ENCODE data around the gene ZNF709.
"Not testable (repeated sequence)": the region's sequence is repeated elsewhere in the genome, so short reads cannot be mapped to it uniquely, and the experiment has no call there.

Gene ZNF709

DNA sequence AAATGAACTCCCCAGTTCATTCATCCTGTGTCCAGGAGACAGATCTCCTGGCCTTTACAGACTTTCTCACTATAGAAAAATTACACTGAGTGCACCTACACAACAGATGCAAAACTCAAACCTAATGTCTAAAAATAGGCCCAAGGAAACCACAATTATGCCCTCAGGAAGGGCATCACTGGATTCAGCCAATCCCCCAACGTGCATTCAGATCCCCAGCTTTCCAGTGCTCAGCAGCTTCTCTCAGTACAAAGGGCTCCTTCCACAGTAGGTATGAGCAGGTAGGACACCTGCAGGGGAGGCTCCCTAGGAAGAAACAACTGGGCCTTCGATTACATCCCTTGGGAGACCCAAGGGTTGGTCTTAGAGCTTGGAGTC, 2.1 kb downstream of the ZNF709 start:
- no peak overlapping the region for H3K4me3 ChIP-seq (ENCODE audit: low read depth, low read length)
- no peak overlapping the region for H3K27ac ChIP-seq
- no peaks in the 10 kb centered on the region for H3K27me3 ChIP-seq (ENCODE audit: control insufficient read depth, insufficient read depth, low read length)
- no peak overlapping the region for H3K4me2 ChIP-seq (ENCODE audit: low read length)
- no peaks in the 10 kb centered on the region for H3K36me3 ChIP-seq (ENCODE audit: control insufficient read depth, insufficient read depth, low read length)
- H3K79me2 ChIP-seq: peaks cover 25% of the 10 kb centered on the region
- H3K9ac ChIP-seq: no peak overlapping the region
- TF ChIP-seq, protein P1, sequence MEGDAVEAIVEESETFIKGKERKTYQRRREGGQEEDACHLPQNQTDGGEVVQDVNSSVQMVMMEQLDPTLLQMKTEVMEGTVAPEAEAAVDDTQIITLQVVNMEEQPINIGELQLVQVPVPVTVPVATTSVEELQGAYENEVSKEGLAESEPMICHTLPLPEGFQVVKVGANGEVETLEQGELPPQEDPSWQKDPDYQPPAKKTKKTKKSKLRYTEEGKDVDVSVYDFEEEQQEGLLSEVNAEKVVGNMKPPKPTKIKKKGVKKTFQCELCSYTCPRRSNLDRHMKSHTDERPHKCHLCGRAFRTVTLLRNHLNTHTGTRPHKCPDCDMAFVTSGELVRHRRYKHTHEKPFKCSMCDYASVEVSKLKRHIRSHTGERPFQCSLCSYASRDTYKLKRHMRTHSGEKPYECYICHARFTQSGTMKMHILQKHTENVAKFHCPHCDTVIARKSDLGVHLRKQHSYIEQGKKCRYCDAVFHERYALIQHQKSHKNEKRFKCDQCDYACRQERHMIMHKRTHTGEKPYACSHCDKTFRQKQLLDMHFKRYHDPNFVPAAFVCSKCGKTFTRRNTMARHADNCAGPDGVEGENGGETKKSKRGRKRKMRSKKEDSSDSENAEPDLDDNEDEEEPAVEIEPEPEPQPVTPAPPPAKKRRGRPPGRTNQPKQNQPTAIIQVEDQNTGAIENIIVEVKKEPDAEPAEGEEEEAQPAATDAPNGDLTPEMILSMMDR (IDR thresholded peaks at IDR 0.05): no peak
- no peaks in the 10 kb centered on the region for H3K9me3 ChIP-seq (ENCODE audit: control insufficient read depth, low read length)
- H3K4me1 ChIP-seq: peaks cover 16% of the 10 kb centered on the region
- no peak overlapping the region for H2AFZ ChIP-seq

DNA sequence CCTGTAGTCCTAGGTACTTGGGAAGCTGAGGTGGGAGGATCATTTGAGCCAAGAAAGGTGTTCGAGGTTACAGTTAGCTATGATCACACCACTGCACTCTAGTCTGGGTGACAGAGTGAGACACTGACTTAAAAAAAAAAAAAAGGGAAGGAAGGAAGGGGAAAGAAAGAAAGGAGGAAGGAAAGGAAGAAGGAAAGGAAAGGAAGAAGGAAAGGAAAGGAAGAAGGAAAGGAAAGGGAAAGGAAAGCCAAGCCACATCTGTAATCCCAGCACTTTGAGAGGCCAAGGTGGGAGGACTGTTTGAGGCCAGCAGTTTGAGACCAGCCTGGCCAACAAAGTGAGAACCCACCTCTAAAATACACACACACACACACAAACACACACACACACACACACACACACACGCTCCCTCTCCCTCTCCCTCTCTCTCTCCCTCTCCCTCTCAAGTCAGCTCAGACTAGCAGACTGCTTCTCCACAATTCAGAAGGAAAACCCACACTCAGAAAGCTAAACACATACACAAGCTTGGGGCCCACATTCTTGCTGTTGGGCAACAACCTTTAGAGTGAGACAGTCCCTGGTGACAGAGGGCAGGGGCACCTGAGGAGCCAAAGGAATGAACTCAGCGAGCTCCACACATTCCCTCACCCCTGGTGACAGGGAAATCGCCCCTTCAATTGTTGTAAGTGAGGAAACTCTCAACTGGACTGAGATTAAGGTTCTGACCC, 2.7 kb downstream of the ZNF709 start:
- Histone ChIP-seq H2AFZ (no peak overlapping the region), H3K4me3 (ENCODE audit: low read depth, low read length) (no peak overlapping the region), H3K27me3 (ENCODE audit: control insufficient read depth, insufficient read depth, low read length) (no peaks in the 10 kb centered on the region), H3K79me2 (peaks cover 25% of the 10 kb centered on the region), H3K9me3 (ENCODE audit: control insufficient read depth, low read length) (no peaks in the 10 kb centered on the region), H3K9ac (no peak overlapping the region), H3K4me1 (peaks cover 16% of the 10 kb centered on the region), H3K4me2 (ENCODE audit: low read length) (no peak overlapping the region), H3K27ac (no peak overlapping the region), H3K36me3 (ENCODE audit: control insufficient read depth, insufficient read depth, low read length) (no peaks in the 10 kb centered on the region)
- TF ChIP-seq, protein P1 (IDR thresholded peaks at IDR 0.05): no peak

DNA sequence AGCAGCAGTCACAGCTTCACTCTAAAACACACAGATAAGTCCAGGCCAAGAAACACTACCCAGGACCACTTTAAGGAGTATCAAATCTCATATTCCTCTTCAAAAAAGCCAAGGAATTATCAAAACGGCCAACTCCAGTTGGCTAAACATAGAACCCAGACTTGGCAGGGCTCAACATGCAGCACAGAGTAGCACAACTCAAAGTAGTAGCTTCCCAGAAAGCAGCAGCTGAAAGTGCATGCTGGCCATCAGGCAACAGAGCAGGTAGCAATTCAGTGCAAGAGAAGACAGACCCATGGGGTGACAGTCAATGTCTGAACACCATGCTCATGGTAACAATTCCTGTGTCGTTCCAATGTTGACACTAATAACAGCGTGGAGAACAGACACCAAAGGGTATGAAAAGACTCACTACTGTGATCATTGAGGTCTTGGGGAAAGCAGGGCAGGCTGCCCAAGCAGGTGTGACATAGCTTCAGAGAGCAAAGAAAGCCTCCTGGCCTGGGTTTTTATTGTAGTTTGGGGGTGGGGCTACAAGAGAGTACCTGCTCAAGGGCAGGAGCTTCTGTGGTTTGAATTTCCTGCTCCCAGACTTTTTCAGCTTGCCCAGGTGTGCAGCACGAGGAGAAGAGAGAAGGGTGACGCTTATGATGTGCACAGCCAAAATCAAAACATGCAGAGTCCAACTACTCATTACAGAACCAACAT, 6.2 kb downstream of the ZNF709 start:
- H3K4me2 ChIP-seq (ENCODE audit: low read length): no peak overlapping the region
- TF ChIP-seq, protein P1 (IDR thresholded peaks at IDR 0.05): no peak
- H3K27me3 ChIP-seq (ENCODE audit: control insufficient read depth, insufficient read depth, low read length): no peaks in the 10 kb centered on the region
- H3K27ac ChIP-seq: no peak overlapping the region
- no peak overlapping the region for H3K4me3 ChIP-seq (ENCODE audit: low read depth, low read length)
- no peaks in the 10 kb centered on the region for H3K36me3 ChIP-seq (ENCODE audit: control insufficient read depth, insufficient read depth, low read length)
- H2AFZ ChIP-seq: no peak overlapping the region
- peaks cover 25% of the 10 kb centered on the region for H3K79me2 ChIP-seq
- peaks cover 11% of the 10 kb centered on the region for H3K4me1 ChIP-seq
- H3K9me3 ChIP-seq (ENCODE audit: control insufficient read depth, low read length): no peaks in the 10 kb centered on the region
- no peak overlapping the region for H3K9ac ChIP-seq

DNA sequence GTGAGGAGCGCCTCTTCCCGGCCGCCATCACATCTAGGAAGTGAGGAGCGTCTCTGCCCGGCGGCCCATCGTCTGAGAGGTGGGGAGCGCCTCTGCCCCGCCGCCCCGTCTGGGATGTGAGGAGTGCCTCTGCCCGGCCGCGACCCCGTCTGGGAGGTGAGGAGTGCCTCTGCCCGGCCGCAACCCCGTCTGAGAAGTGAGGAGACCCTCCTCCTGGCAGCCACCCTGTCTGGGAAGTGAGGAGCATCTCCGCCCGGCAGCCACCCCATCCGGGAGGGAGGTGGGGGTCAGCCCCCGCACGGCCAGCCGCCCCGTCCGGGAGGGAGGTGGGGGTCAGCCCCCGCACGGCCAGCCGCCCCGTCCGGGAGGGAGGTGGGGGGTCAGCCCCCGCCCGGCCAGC, 17.0 kb downstream of the ZNF709 start:
- not testable (repeated sequence) for H3K4me1 ChIP-seq; H3K9ac ChIP-seq; H3K4me3 ChIP-seq (ENCODE audit: low read depth, low read length); H3K4me2 ChIP-seq (ENCODE audit: low read length); H2AFZ ChIP-seq; H3K27me3 ChIP-seq (ENCODE audit: control insufficient read depth, insufficient read depth, low read length); H3K27ac ChIP-seq
- peaks cover 19% of the 10 kb centered on the region for H3K36me3 ChIP-seq (ENCODE audit: control insufficient read depth, insufficient read depth, low read length)
- H3K9me3 ChIP-seq (ENCODE audit: control insufficient read depth, low read length): peaks cover 19% of the 10 kb centered on the region
- H3K79me2 ChIP-seq: peaks cover 25% of the 10 kb centered on the region

DNA sequence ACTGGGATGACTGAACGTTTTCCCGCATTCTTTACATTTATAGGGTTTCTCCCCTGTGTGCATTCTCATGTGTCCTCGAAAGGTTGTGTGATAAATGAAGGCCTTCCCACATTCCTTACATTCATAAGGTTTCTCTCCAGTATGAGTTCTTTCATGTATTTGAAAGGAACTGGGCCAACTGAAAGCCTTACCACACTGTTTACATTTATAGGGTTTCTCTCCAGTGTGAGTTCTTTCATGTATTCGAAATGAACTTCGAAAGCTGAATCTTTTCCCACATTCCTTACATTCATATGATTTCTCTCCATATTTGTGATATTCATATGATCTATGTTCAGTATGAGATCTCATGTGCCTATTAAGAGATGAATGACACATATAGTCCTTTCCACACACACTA, 19.4 kb downstream of the ZNF709 start:
- TF ChIP-seq, protein P1 (IDR thresholded peaks at IDR 0.05): no peak
- H3K4me3 ChIP-seq (ENCODE audit: low read depth, low read length): no peak overlapping the region
- peaks cover 19% of the 10 kb centered on the region for H3K9me3 ChIP-seq (ENCODE audit: control insufficient read depth, low read length)

More for the DNA sequence above, 19.4 kb downstream of the ZNF709 start:
- Histone ChIP-seq H3K36me3 (ENCODE audit: control insufficient read depth, insufficient read depth, low read length) (peaks cover 19% of the 10 kb centered on the region), H3K27ac (no peak overlapping the region), H3K27me3 (ENCODE audit: control insufficient read depth, insufficient read depth, low read length) (no peaks in the 10 kb centered on the region), H3K4me1 (no peaks in the 10 kb centered on the region), H3K4me2 (ENCODE audit: low read length) (no peak overlapping the region), H3K79me2 (peaks cover 10% of the 10 kb centered on the region), H3K9ac (no peak overlapping the region), H2AFZ (no peak overlapping the region)

Measured in parathyroid adenoma (tissue), 2 donors.